ENCODE measurements around the gene SMPD3.
A peak's percentile ranks its signal among the peaks of the same experiment; 100 is the strongest.

Gene SMPD3

GRCh38 chr16:68378436-68379415 lies 69.6 kb downstream of the SMPD3 start:
- no peak overlapping the region for H3K4me3 ChIP-seq (replicated peaks; ENCODE audit: insufficient read depth, low read length)
- DNase-seq (ENCODE audit: low read depth in 1 of 2, low spot score in 1 of 2), result peak in 1 of 2 experiments; percentile 48
- TF ChIP-seq, protein P1, sequence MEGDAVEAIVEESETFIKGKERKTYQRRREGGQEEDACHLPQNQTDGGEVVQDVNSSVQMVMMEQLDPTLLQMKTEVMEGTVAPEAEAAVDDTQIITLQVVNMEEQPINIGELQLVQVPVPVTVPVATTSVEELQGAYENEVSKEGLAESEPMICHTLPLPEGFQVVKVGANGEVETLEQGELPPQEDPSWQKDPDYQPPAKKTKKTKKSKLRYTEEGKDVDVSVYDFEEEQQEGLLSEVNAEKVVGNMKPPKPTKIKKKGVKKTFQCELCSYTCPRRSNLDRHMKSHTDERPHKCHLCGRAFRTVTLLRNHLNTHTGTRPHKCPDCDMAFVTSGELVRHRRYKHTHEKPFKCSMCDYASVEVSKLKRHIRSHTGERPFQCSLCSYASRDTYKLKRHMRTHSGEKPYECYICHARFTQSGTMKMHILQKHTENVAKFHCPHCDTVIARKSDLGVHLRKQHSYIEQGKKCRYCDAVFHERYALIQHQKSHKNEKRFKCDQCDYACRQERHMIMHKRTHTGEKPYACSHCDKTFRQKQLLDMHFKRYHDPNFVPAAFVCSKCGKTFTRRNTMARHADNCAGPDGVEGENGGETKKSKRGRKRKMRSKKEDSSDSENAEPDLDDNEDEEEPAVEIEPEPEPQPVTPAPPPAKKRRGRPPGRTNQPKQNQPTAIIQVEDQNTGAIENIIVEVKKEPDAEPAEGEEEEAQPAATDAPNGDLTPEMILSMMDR (IDR thresholded peaks at IDR 0.05; ENCODE audit: insufficient read depth, low read length), result no peak
- peak; percentile 95 for TF ChIP-seq SPI1 (IDR thresholded peaks at IDR 0.05; ENCODE audit: borderline replicate concordance, low read depth)
- no peaks in the 10 kb centered on the region for H3K27me3 ChIP-seq (ENCODE audit: insufficient read depth, poor library complexity, severe bottlenecking)
- no peak overlapping the region for H3K27ac ChIP-seq (replicated peaks)

- Histone ChIP-seq H3K4me3 (replicated peaks; ENCODE audit: insufficient read depth, low read length) (no peak overlapping the region), H3K27me3 (ENCODE audit: insufficient read depth, poor library complexity, severe bottlenecking) (no peaks in the 10 kb centered on the region), H3K27ac (replicated peaks) (no peak overlapping the region)
- TF ChIP-seq SPI1 (IDR thresholded peaks at IDR 0.05; ENCODE audit: borderline replicate concordance, low read depth), result no peak
- TF ChIP-seq GABPA (IDR thresholded peaks at IDR 0.05; ENCODE audit: low read depth), result no peak
- TF ChIP-seq POLR2AphosphoS5 (IDR thresholded peaks at IDR 0.05; ENCODE audit: low read depth), result no peak
- TF ChIP-seq REST (IDR thresholded peaks at IDR 0.05; ENCODE audit: insufficient replicate concordance, low read depth), result no peak
- TF ChIP-seq, protein P1 (IDR thresholded peaks at IDR 0.05; ENCODE audit: insufficient read depth, low read length), result no peak
- DNase-seq (ENCODE audit: low read depth in 1 of 2, low spot score in 1 of 2), result no peak
Observed at GRCh38 chr16:68377667-68378393, 70.5 kb downstream of the SMPD3 start.

DNA sequence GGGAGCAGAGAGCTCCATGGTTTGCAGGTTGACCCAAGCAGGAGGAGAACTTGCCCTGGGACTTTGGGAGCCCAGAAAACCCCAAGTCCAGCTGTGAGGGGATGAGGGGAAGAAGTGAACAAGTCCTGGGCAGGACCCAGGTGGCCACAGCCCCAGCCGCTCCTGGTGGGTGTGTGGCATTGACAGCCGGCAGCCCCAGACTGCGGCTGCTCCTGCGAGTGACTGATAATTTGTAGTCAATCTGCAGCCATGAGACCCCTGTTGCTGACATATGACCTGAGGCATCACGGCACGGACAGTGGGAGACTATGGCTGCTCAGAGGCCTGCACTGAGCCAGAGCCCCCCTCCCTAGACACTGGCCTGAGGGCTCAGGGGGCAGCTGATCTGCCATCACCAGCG lies 71.1 kb downstream of the SMPD3 start:
- TF ChIP-seq SPI1 (IDR thresholded peaks at IDR 0.05; ENCODE audit: borderline replicate concordance, low read depth), result no peak
- TF ChIP-seq GABPA (IDR thresholded peaks at IDR 0.05; ENCODE audit: low read depth), result no peak
- no peak for TF ChIP-seq REST (IDR thresholded peaks at IDR 0.05; ENCODE audit: insufficient replicate concordance, low read depth)
- TF ChIP-seq, protein P1 (IDR thresholded peaks at IDR 0.05; ENCODE audit: insufficient read depth, low read length), result no peak
- TF ChIP-seq POLR2AphosphoS5 (IDR thresholded peaks at IDR 0.05; ENCODE audit: low read depth), result no peak
- Histone ChIP-seq H3K27me3 (ENCODE audit: insufficient read depth, poor library complexity, severe bottlenecking) (no peaks in the 10 kb centered on the region), H3K4me3 (replicated peaks; ENCODE audit: insufficient read depth, low read length) (no peak overlapping the region), H3K27ac (replicated peaks) (no peak overlapping the region)
- DNase-seq (ENCODE audit: low read depth in 1 of 2, low spot score in 1 of 2), result no peak

All from HL-60 (cell line).